Glomerular visceral epithelial cell (primary cell): ENCODE results near the gene TRPM5.
"Not testable (repeated sequence)": the region's sequence is repeated elsewhere in the genome, so short reads cannot be mapped to it uniquely, and the experiment has no call there.

ENCODE experiments used
- DNase-seq: peaks from one replicate; pipeline ENCODE4 v3.0.0-alpha.2; 2016; ENCODE audit errors: extremely low spot score

The TRPM5 gene

GRCh38 chr11:2443881-2444820, at the start of gene TRPM5:
Gene TRPM5 (minus strand): TSS chr11:2444514. CDS start chr11:2423036, 21,478 bp downstream.
- DNase-seq: no peak

GRCh38 chr11:2489083-2489482, 44.8 kb upstream of the TRPM5 start:
- DNase-seq: no peak

GRCh38 chr11:2488004-2488403, 43.7 kb upstream of the TRPM5 start:
- DNase-seq: no peak

- no peak for DNase-seq
Observed at GRCh38 chr11:2484576-2485125, 40.3 kb upstream of the TRPM5 start.

GRCh38 chr11:2483426-2483825, 39.1 kb upstream of the TRPM5 start:
- no peak for DNase-seq

- no peak for DNase-seq
Observed at GRCh38 chr11:2482745-2483144, 38.4 kb upstream of the TRPM5 start.

GRCh38 chr11:2482204-2482603, 37.9 kb upstream of the TRPM5 start:
- DNase-seq: no peak

- DNase-seq: no peak
Observed at GRCh38 chr11:2481253-2481652, 36.9 kb upstream of the TRPM5 start.

- no peak for DNase-seq
Observed at GRCh38 chr11:2480874-2481220, 36.5 kb upstream of the TRPM5 start.

- not testable (repeated sequence) for DNase-seq
Observed at GRCh38 chr11:2480067-2480873, 36.0 kb upstream of the TRPM5 start.

- DNase-seq: no peak
Observed at GRCh38 chr11:2477936-2478335, 33.6 kb upstream of the TRPM5 start.

GRCh38 chr11:2477254-2477653, 32.9 kb upstream of the TRPM5 start:
- no peak for DNase-seq

- DNase-seq: no peak
Observed at GRCh38 chr11:2475136-2475918, 31.0 kb upstream of the TRPM5 start.

GRCh38 chr11:2474059-2474901, 30.0 kb upstream of the TRPM5 start:
- DNase-seq: no peak

GRCh38 chr11:2473361-2474058, 29.2 kb upstream of the TRPM5 start:
- no peak for DNase-seq

GRCh38 chr11:2472428-2473186, 28.3 kb upstream of the TRPM5 start:
- DNase-seq: no peak

GRCh38 chr11:2471804-2472096, 27.4 kb upstream of the TRPM5 start:
- no peak for DNase-seq

- DNase-seq: no peak
Observed at GRCh38 chr11:2471048-2471803, 26.9 kb upstream of the TRPM5 start.

GRCh38 chr11:2470495-2470894, 26.2 kb upstream of the TRPM5 start:
- no peak for DNase-seq
